ENCODE data around the gene UBTD2. TPM values are rescaled to one million over a fixed set of nuclear protein-coding genes. Genes with fewer than 3 reads are reported as not detected.
A peak's percentile ranks its signal among the peaks of the same experiment; 100 is the strongest.
"Not testable (repeated sequence)": the region's sequence is repeated elsewhere in the genome, so short reads cannot be mapped to it uniquely, and the experiment has no call there.

Gene UBTD2
- 50.2 and 54.0 TPM in 2 replicates for total RNA-seq

- peak; percentile 67 for DNase-seq (ENCODE audit: low read depth)
Observed at GRCh38 chr5:172283020-172283861, at the start of gene UBTD2. UBTD2 (minus strand) TSS chr5:172283764; CDS start chr5:172283665, 99 bp downstream.

GRCh38 chr5:172326901-172327300, 43.3 kb upstream of the UBTD2 start:
- DNase-seq (ENCODE audit: low read depth), result not testable (repeated sequence)

GRCh38 chr5:172325452-172325851, 41.9 kb upstream of the UBTD2 start:
- DNase-seq (ENCODE audit: low read depth), result no peak

GRCh38 chr5:172322028-172322965, 38.7 kb upstream of the UBTD2 start:
- DNase-seq (ENCODE audit: low read depth), result peak; percentile 62

- DNase-seq (ENCODE audit: low read depth), result no peak
Observed at GRCh38 chr5:172321593-172321992, 38.0 kb upstream of the UBTD2 start.

GRCh38 chr5:172319708-172320441, 36.3 kb upstream of the UBTD2 start:
- no peak for DNase-seq (ENCODE audit: low read depth)

- DNase-seq (ENCODE audit: low read depth), result no peak
Observed at GRCh38 chr5:172315587-172316493, 32.3 kb upstream of the UBTD2 start.

- DNase-seq (ENCODE audit: low read depth), result no peak
Observed at GRCh38 chr5:172313915-172314314, 30.4 kb upstream of the UBTD2 start.

GRCh38 chr5:172312286-172312685, 28.7 kb upstream of the UBTD2 start:
- DNase-seq (ENCODE audit: low read depth), result no peak

GRCh38 chr5:172311605-172312004, 28.0 kb upstream of the UBTD2 start:
- no peak for DNase-seq (ENCODE audit: low read depth)

GRCh38 chr5:172311026-172311425, 27.5 kb upstream of the UBTD2 start:
- DNase-seq (ENCODE audit: low read depth), result no peak

- no peak for DNase-seq (ENCODE audit: low read depth)
Observed at GRCh38 chr5:172305380-172305779, 21.8 kb upstream of the UBTD2 start.

- no peak for DNase-seq (ENCODE audit: low read depth)
Observed at GRCh38 chr5:172303572-172304335, 20.2 kb upstream of the UBTD2 start.

GRCh38 chr5:172303162-172303561, 19.6 kb upstream of the UBTD2 start:
- DNase-seq (ENCODE audit: low read depth), result no peak

- DNase-seq (ENCODE audit: low read depth), result no peak
Observed at GRCh38 chr5:172302047-172302710, 18.6 kb upstream of the UBTD2 start.

- no peak for DNase-seq (ENCODE audit: low read depth)
Observed at GRCh38 chr5:172299916-172300439, 16.4 kb upstream of the UBTD2 start.

GRCh38 chr5:172294831-172295230, 11.3 kb upstream of the UBTD2 start:
- no peak for DNase-seq (ENCODE audit: low read depth)

GRCh38 chr5:172293745-172294342, 10.3 kb upstream of the UBTD2 start:
- DNase-seq (ENCODE audit: low read depth), result no peak

All from renal cortical epithelial cell (primary cell).